Measurements from ENCODE around the gene FICD. TPM values are rescaled to one million over a fixed set of nuclear protein-coding genes. Genes with fewer than 3 reads are reported as not detected.

FICD gene
- total and polyA plus RNA-seq, 2 of the 13 experiments (the other 11 are each of a cell fraction or from before 2014, with no cell fraction given), result 0.99 to 3.0 TPM

DNA sequence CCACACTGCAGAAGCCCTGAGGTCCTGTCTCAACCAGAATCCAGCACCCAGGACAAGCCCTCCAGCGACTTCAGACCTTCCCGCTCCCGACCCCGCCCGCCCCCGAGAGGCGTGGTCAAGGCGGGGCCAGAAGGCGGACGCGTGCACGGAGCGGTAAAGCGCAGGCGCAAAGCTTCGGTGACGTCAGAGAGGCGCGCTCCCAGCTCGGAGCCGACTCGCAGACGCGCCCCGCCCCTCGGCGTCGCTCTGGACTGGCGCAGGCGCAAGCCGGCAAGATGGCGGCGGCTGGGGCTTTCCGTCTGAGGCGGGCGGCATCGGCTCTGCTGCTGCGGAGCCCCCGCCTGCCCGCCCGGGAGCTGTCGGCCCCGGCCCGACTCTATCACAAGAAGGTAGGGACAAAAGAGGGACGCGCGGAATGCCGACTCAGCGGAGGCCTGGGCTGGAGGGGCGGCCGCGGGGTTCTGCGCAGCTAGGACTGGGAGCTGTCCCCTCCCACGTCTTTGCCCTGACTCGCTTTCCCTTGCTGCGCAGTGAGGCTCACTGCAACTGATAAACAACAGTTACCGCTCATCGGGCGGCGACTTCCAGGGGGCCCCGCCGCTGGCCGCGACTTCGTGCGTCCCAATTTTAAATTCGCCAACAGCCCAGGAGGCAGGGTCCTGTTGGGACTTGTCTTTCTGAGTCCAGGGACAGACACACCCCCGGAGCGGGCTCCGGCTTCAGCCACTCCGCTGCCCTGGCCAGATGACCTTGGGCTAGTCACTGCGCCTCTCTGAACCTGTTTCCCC lies 47.5 kb downstream of the FICD start, which contains the start of gene ISCU (continued):
- TF ChIP-seq, protein P1, sequence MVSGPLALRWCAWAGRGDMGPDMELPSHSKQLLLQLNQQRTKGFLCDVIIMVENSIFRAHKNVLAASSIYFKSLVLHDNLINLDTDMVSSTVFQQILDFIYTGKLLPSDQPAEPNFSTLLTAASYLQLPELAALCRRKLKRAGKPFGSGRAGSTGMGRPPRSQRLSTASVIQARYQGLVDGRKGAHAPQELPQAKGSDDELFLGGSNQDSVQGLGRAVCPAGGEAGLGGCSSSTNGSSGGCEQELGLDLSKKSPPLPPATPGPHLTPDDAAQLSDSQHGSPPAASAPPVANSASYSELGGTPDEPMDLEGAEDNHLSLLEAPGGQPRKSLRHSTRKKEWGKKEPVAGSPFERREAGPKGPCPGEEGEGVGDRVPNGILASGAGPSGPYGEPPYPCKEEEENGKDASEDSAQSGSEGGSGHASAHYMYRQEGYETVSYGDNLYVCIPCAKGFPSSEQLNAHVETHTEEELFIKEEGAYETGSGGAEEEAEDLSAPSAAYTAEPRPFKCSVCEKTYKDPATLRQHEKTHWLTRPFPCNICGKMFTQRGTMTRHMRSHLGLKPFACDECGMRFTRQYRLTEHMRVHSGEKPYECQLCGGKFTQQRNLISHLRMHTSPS (CRISPR knock-in tag; IDR thresholded peaks at IDR 0.05; ENCODE audit: low read depth), result no peak; the same call in 1 of the 2 replicates
- no peak for TF ChIP-seq GFI1 (CRISPR knock-in tag; IDR thresholded peaks at IDR 0.05; ENCODE audit: borderline replicate concordance)
- peak; percentile 7; the same call in 1 of the 2 replicates for TF ChIP-seq ZNF501 (CRISPR knock-in tag; IDR thresholded peaks at IDR 0.05)
- TF ChIP-seq SSRP1 (CRISPR knock-in tag; IDR thresholded peaks at IDR 0.05), result no peak
- TF ChIP-seq SIN3B (IDR thresholded peaks at IDR 0.05; ENCODE audit: low read length), result peak; percentile 68; the same call in 1 of the 2 replicates
- TF ChIP-seq NFE2 (CRISPR knock-in tag; IDR thresholded peaks at IDR 0.05), result no peak
- no peak for TF ChIP-seq JUND (CRISPR knock-in tag; IDR thresholded peaks at IDR 0.05)
- TF ChIP-seq ZNF550 (CRISPR knock-in tag; IDR thresholded peaks at IDR 0.05; ENCODE audit: borderline replicate concordance), result peak; percentile 32; the same call in 1 of the 2 replicates
- no peak for TF ChIP-seq ZNF749 (CRISPR knock-in tag; IDR thresholded peaks at IDR 0.05; ENCODE audit: borderline replicate concordance)
- TF ChIP-seq SMAD9 (CRISPR knock-in tag; IDR thresholded peaks at IDR 0.05), result no peak
- TF ChIP-seq, protein P2, sequence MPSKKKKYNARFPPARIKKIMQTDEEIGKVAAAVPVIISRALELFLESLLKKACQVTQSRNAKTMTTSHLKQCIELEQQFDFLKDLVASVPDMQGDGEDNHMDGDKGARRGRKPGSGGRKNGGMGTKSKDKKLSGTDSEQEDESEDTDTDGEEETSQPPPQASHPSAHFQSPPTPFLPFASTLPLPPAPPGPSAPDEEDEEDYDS (CRISPR knock-in tag; IDR thresholded peaks at IDR 0.05), result peak; percentile 89
- TF ChIP-seq ZNF317 (CRISPR knock-in tag; IDR thresholded peaks at IDR 0.05), result peak; percentile 66; the same call in 1 of the 2 replicates
- no peak for TF ChIP-seq MTA3 (CRISPR knock-in tag; IDR thresholded peaks at IDR 0.05)
- TF ChIP-seq ZNF598 (CRISPR knock-in tag; IDR thresholded peaks at IDR 0.05; ENCODE audit: borderline replicate concordance), result no peak; the same call in 1 of the 2 replicates
- TF ChIP-seq XBP1 (CRISPR knock-in tag; IDR thresholded peaks at IDR 0.05), result no peak
- peak; percentile 53; the same call in 1 of the 2 replicates for TF ChIP-seq CAMTA2 (CRISPR knock-in tag; IDR thresholded peaks at IDR 0.05; ENCODE audit: borderline replicate concordance)
- TF ChIP-seq ZNF75D (CRISPR knock-in tag; IDR thresholded peaks at IDR 0.05; ENCODE audit: borderline replicate concordance), result no peak
- peak; percentile 59 for TF ChIP-seq AGO1 (IDR thresholded peaks at IDR 0.05; ENCODE audit: low read depth, low read length, poor library complexity, severe bottlenecking)
- 0 out of 2 replicates have a peak, but pooled peaks have one; percentile 12 for TF ChIP-seq FOXJ3 (CRISPR knock-in tag; IDR thresholded peaks at IDR 0.05; ENCODE audit: borderline replicate concordance)
- TF ChIP-seq, protein P3, sequence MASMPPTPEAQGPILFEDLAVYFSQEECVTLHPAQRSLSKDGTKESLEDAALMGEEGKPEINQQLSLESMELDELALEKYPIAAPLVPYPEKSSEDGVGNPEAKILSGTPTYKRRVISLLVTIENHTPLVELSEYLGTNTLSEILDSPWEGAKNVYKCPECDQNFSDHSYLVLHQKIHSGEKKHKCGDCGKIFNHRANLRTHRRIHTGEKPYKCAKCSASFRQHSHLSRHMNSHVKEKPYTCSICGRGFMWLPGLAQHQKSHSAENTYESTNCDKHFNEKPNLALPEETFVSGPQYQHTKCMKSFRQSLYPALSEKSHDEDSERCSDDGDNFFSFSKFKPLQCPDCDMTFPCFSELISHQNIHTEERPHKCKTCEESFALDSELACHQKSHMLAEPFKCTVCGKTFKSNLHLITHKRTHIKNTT (CRISPR knock-in tag; IDR thresholded peaks at IDR 0.05), result no peak
- peak; percentile 21; the same call in 1 of the 2 replicates for TF ChIP-seq KDM2A (CRISPR knock-in tag; IDR thresholded peaks at IDR 0.05; ENCODE audit: borderline replicate concordance, low read depth)
- TF ChIP-seq ZNF354B (CRISPR knock-in tag; IDR thresholded peaks at IDR 0.05), result peak; percentile 93; the same call in 1 of the 2 replicates
- TF ChIP-seq NONO (IDR thresholded peaks at IDR 0.05), result no peak
- no peak; the same call in 1 of the 2 replicates for TF ChIP-seq NONO (CRISPR knock-in tag; conservative IDR thresholded peaks at IDR 0.05)
- TF ChIP-seq IRF2 (CRISPR knock-in tag; IDR thresholded peaks at IDR 0.05), result no peak; the same call in 1 of the 2 replicates
- no peak for TF ChIP-seq ZNF879 (CRISPR knock-in tag; IDR thresholded peaks at IDR 0.05)
- 0 out of 2 replicates have a peak, but pooled peaks have one; percentile 3 for TF ChIP-seq ZNF343 (CRISPR knock-in tag; IDR thresholded peaks at IDR 0.05)
- peak; percentile 68; the same call in 1 of the 2 replicates for TF ChIP-seq BORCS8-MEF2B (CRISPR knock-in tag; IDR thresholded peaks at IDR 0.05)

Measured in HepG2 (cell line).